HCT116 (cell line): ENCODE data around the gene ITGB1BP1. TPM values are rescaled to one million over a fixed set of nuclear protein-coding genes. Genes with fewer than 3 reads are reported as not detected.

Source experiments
- ATAC-seq: fragments of 200-7000 bp; cut with Tn5 transposase; 2 replicates; pipeline ENCODE4 v1.9.1; 2020; ENCODE audit warnings: mild to moderate bottlenecking, moderate library complexity
- BruUV-seq: library from RNA; stranded (reverse); fragments of 400-500 nt; replicated peaks from 2 replicates; lab custom pipeline; 2021; lab: Mats Ljungman, UMichigan
- CTCF ChIA-PET: fragments of 300-600 bp; sonication (Branson Sonifier 250); formaldehyde crosslinking; loops from one replicate; lab custom pipeline; 2021; ENCODE audit warnings: antibody characterized with exemption; lab: Charles Lee
- POLR2A ChIA-PET: fragments of 300-600, 350-600 bp; sonication (Branson Sonifier 250); formaldehyde crosslinking; loops from one replicate; lab custom pipeline; 2021; ENCODE audit warnings: antibody characterized with exemption; lab: Charles Lee
- RAD21 ChIA-PET, 2 experiments: fragments of 300-600 bp; sonication (Branson Sonifier 250); formaldehyde crosslinking; loops; one replicate each; lab custom pipeline; 2023; ENCODE audit warnings: low total read pairs in 2 of 2; ENCODE audit not compliant: uncharacterized antibody in 2 of 2, unreplicated experiment in 2 of 2, low non-redundant PET in 1 of 2; lab: Charles Lee
- DNase-seq: peaks from one replicate; pipeline ENCODE4 v3.0.0-alpha.2; 2010; ENCODE audit warnings: low read depth, low spot score
- H2AFZ ChIP-seq: fragments of 200-600 bp; shearing (Covaris generic), sonication (generic); 2 replicates; pipeline ENCODE4 v1.6.1; 2017; ENCODE audit warnings: low read depth, mixed run types, mixed read lengths, antibody characterized with exemption, low read length; ENCODE audit not compliant: poor library complexity, severe bottlenecking
- H3K27ac ChIP-seq: 2 replicates; pipeline ENCODE4 v1.5.1; 2012; ENCODE audit warnings: low read depth, low read length
- H3K27me3 ChIP-seq: fragments of 200-600 bp; sonication (generic); 2 replicates; pipeline ENCODE4 v1.6.1; 2016; ENCODE audit warnings: mixed run types, low read length, mixed read lengths; ENCODE audit not compliant: insufficient read depth
- H3K36me3 ChIP-seq, 2 experiments: fragments of 200-500 bp in 1 of 2; fragments of 200-600 bp in 1 of 2; sonication (Bioruptor generic) in 1 of 2; sonication (generic) in 1 of 2; 2 replicates each; pipeline versions ENCODE4 v1.5.1 to v1.6.1; 2014 to 2016; ENCODE audit warnings: low read length in 2 of 2, inconsistent platforms in 1 of 2, mixed read lengths in 1 of 2, mixed run types in 1 of 2; ENCODE audit not compliant: insufficient read depth in 2 of 2, control insufficient read depth in 1 of 2
- H3K4me1 ChIP-seq, 2 experiments: fragments of 200-600 bp in 1 of 2; sonication (generic) in 1 of 2; 2 replicates each; pipeline versions ENCODE4 v1.5.1 to v1.6.1; 2012 to 2017; ENCODE audit warnings: low read length in 2 of 2, inconsistent platforms in 1 of 2, mild to moderate bottlenecking in 1 of 2, mixed read lengths in 1 of 2, mixed run types in 1 of 2, moderate library complexity in 1 of 2; ENCODE audit not compliant: insufficient read depth in 2 of 2, control insufficient read depth in 1 of 2
- H3K4me2 ChIP-seq: fragments of 200-600 bp; sonication (generic); 2 replicates; pipeline ENCODE4 v1.6.1; 2017; ENCODE audit warnings: mixed run types, low read length, mixed read lengths
- H3K4me3 ChIP-seq, 2 experiments: fragments of 200-600 bp in 1 of 2; sonication (generic) in 1 of 2; replicated peaks in 1 of 2; 2 replicates each; pipeline ENCODE4 v1.5.1; 2011 to 2016; ENCODE audit warnings: low read length in 2 of 2, control low read depth in 1 of 2, low read depth in 1 of 2, mild to moderate bottlenecking in 1 of 2, mixed read lengths in 1 of 2, mixed run types in 1 of 2
- H3K79me2 ChIP-seq: fragments of 200-600 bp; sonication (generic); 2 replicates; pipeline ENCODE4 v1.6.1; 2017; ENCODE audit warnings: mild to moderate bottlenecking, mixed run types, low read length, moderate library complexity, mixed read lengths; ENCODE audit not compliant: insufficient read depth
- H3K9ac ChIP-seq: fragments of 200-600 bp; sonication (generic); 2 replicates; pipeline ENCODE4 v1.6.1; 2016; ENCODE audit warnings: low read length, mixed read lengths
- H3K9me2 ChIP-seq: fragments of 200-600 bp; sonication (generic), shearing (Covaris generic); 2 replicates; pipeline ENCODE4 v1.6.1; 2017; ENCODE audit warnings: mixed run types, mild to moderate bottlenecking, moderate library complexity; ENCODE audit not compliant: insufficient read depth
- H3K9me3 ChIP-seq, 2 experiments: fragments of 200-500 bp in 1 of 2; fragments of 200-600 bp in 1 of 2; sonication (Bioruptor generic) in 1 of 2; sonication (generic) in 1 of 2; 2 replicates each; pipeline ENCODE4 v1.6.1; 2014 to 2017; ENCODE audit warnings: low read length in 2 of 2, mixed read lengths in 2 of 2, inconsistent platforms in 1 of 2, low read depth in 1 of 2, mild to moderate bottlenecking in 1 of 2, mixed run types in 1 of 2, moderate library complexity in 1 of 2; ENCODE audit not compliant: control insufficient read depth in 1 of 2, insufficient read depth in 1 of 2
- H4K20me1 ChIP-seq: fragments of 200-600 bp; sonication (generic), shearing (Covaris generic); 2 replicates; pipeline ENCODE4 v1.6.1; 2017; ENCODE audit warnings: mixed run types, mild to moderate bottlenecking, moderate library complexity; ENCODE audit not compliant: insufficient read depth
- ATF3 ChIP-seq: IDR thresholded peaks from 2 replicates; pipeline ENCODE4 v1.6.1; 2012
- CBX3 ChIP-seq: IDR thresholded peaks from 2 replicates; pipeline ENCODE4 v1.6.1; 2012; ENCODE audit warnings: low read depth
- CEBPB ChIP-seq: IDR thresholded peaks from 2 replicates; pipeline ENCODE4 v1.6.1; 2012; ENCODE audit warnings: low read depth
- EGR1 ChIP-seq: IDR thresholded peaks from 2 replicates; pipeline ENCODE4 v1.6.1; 2012; ENCODE audit warnings: low read depth
- ELF1 ChIP-seq: IDR thresholded peaks from 2 replicates; pipeline ENCODE4 v1.6.1; 2012; ENCODE audit warnings: low read depth, borderline replicate concordance
- EZH2 ChIP-seq: fragments of 200-600 bp; sonication (generic); IDR thresholded peaks from 2 replicates; pipeline ENCODE4 v1.6.1; 2017; ENCODE audit warnings: antibody characterized with exemption, mixed run types
- EZH2phosphoT487 ChIP-seq: fragments of 200-600 bp; IDR thresholded peaks from 2 replicates; pipeline ENCODE4 v1.6.1; 2018; ENCODE audit warnings: antibody characterized with exemption, borderline replicate concordance
- FOSL1 ChIP-seq: IDR thresholded peaks from 2 replicates; pipeline ENCODE4 v1.6.1; 2012; ENCODE audit warnings: low read depth
- MAX ChIP-seq: IDR thresholded peaks from 2 replicates; pipeline ENCODE4 v1.6.1; 2012
- POLR2AphosphoS5 ChIP-seq: IDR thresholded peaks from 2 replicates; pipeline ENCODE4 v1.6.1; 2011; ENCODE audit warnings: mild to moderate bottlenecking, low read depth, low read length, moderate library complexity
- RAD21 ChIP-seq: IDR thresholded peaks from 2 replicates; pipeline ENCODE4 v1.6.1; 2012; ENCODE audit warnings: low read depth, mild to moderate bottlenecking
- REST ChIP-seq: IDR thresholded peaks from 2 replicates; pipeline ENCODE4 v1.6.1; 2012; ENCODE audit warnings: low read depth
- SP1 ChIP-seq: IDR thresholded peaks from 2 replicates; pipeline ENCODE4 v1.6.1; 2012; ENCODE audit warnings: low read depth
- SRF ChIP-seq: IDR thresholded peaks from 2 replicates; pipeline ENCODE4 v1.6.1; 2012; ENCODE audit warnings: low read depth
- TCF7L2 ChIP-seq: IDR thresholded peaks from 2 replicates; pipeline ENCODE4 v1.7.0; 2011; ENCODE audit warnings: borderline replicate concordance, inconsistent platforms; ENCODE audit not compliant: insufficient read depth, insufficient read length; ENCODE audit errors: extremely low read depth
- YY1 ChIP-seq: IDR thresholded peaks from 2 replicates; pipeline ENCODE4 v1.6.1; 2011; ENCODE audit warnings: low read length, low read depth, moderate library complexity, mild to moderate bottlenecking; ENCODE audit not compliant: insufficient replicate concordance; ENCODE audit errors: extremely low read depth
- ZFX ChIP-seq: fragments of 450-650 bp; IDR thresholded peaks from 2 replicates; pipeline ENCODE4 v1.6.1; 2017
- ZNF274 ChIP-seq: fragments of 200-500 bp; sonication (Bioruptor generic); IDR thresholded peaks from 2 replicates; pipeline ENCODE4 v1.6.1; 2014; ENCODE audit warnings: mild to moderate bottlenecking, low read depth, low read length, inconsistent platforms
- intact Hi-C: fragments of 100-400 bp; cut with micrococcal nuclease; formaldehyde crosslinking; loops from 2 replicates; pipeline ENCODE4 v1.10.0; 2022
- total RNA-seq: library from RNA; stranded (reverse); gene quantifications from one replicate; pipeline ENCODE4 v1.2.1, GENCODE V29; 2021; ENCODE audit not compliant: unreplicated experiment
- TF ChIP-seq, protein P1 (sequence below), 3 experiments: fragments of 200-600 bp in 1 of 3; sonication (generic) in 1 of 3; IDR thresholded peaks in 2 of 3; conservative IDR thresholded peaks in 1 of 3; 2 replicates each; pipeline ENCODE4 v1.5.1; 2012 to 2017; ENCODE audit warnings: low read depth in 2 of 3, low read length in 2 of 3, antibody characterized with exemption in 1 of 3, borderline replicate concordance in 1 of 3, control low read depth in 1 of 3, mild to moderate bottlenecking in 1 of 3, mixed read lengths in 1 of 3, mixed run types in 1 of 3, moderate library complexity in 1 of 3; ENCODE audit not compliant: insufficient read depth in 1 of 3
- TF ChIP-seq, protein P2 (sequence below): IDR thresholded peaks from 2 replicates; pipeline ENCODE4 v1.6.1; 2011; ENCODE audit warnings: mild to moderate bottlenecking, low read length, moderate library complexity; ENCODE audit not compliant: insufficient replicate concordance; ENCODE audit errors: extremely low read depth

Gene ITGB1BP1
- total RNA-seq, 1 experiment from 2014 or later: 86.9 TPM

DNA sequence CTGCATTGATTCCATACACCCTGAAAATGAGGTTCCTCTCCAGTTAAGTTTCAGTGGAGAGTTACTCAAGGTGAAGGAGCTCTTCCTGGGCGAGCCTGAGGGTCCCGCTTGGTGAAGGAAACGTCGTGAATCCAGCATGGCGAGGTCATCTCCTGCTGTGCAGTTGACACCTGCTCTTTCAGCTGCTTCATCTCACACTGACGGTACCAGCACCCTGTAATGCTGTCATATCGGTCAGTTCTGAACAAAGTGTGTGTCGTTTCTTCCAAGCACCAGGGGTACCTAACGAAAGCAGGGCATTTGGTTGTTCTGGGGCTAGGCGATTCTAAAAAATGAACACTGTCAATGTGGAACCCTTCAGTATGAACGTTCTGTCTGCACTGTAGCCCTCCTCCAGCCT lies 52.6 kb downstream of the ITGB1BP1 start:
- ChIA-PET RAD21 (interaction anchor here (0.6 to 2.0 kb wide), 4 partner anchors 16 to 228 kb away, joined by 3 to 7 read pairs (median 4); no protein-coding TSS in a partner anchor), CTCF (interaction anchor here (1.0 to 2.1 kb wide), 4 partner anchors 10 to 231 kb away, joined by 4 to 25 read pairs (median 5); no protein-coding TSS in a partner anchor), POLR2A (no interaction called here)
- Histone ChIP-seq H3K4me2 (no peak overlapping the region), H3K4me3 (no peak overlapping the region), H2AFZ (no peak overlapping the region), H3K27me3 (no peaks in the 10 kb centered on the region), H4K20me1 (no peaks in the 10 kb centered on the region), H3K9me3 (no peaks in the 10 kb centered on the region), H3K4me1 (no peaks in the 10 kb centered on the region), H3K9ac (no peak overlapping the region), H3K79me2 (no peaks in the 10 kb centered on the region), H3K9me2 (no peaks in the 10 kb centered on the region), H3K27ac (no peak overlapping the region), H3K36me3 (no peaks in the 10 kb centered on the region)
- no peak for DNase-seq
- ATAC-seq: no peak
- TF ChIP-seq, protein P1, sequence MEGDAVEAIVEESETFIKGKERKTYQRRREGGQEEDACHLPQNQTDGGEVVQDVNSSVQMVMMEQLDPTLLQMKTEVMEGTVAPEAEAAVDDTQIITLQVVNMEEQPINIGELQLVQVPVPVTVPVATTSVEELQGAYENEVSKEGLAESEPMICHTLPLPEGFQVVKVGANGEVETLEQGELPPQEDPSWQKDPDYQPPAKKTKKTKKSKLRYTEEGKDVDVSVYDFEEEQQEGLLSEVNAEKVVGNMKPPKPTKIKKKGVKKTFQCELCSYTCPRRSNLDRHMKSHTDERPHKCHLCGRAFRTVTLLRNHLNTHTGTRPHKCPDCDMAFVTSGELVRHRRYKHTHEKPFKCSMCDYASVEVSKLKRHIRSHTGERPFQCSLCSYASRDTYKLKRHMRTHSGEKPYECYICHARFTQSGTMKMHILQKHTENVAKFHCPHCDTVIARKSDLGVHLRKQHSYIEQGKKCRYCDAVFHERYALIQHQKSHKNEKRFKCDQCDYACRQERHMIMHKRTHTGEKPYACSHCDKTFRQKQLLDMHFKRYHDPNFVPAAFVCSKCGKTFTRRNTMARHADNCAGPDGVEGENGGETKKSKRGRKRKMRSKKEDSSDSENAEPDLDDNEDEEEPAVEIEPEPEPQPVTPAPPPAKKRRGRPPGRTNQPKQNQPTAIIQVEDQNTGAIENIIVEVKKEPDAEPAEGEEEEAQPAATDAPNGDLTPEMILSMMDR (IDR thresholded peaks at IDR 0.05 in 2 of 3, conservative IDR thresholded peaks at IDR 0.05 in 1 of 3; ENCODE audit: borderline replicate concordance in 1 of 3, insufficient read depth in 1 of 3, low read depth in 2 of 3, low read length in 2 of 3): no peak
- no peak for TF ChIP-seq TCF7L2
- no peak for TF ChIP-seq EGR1
- TF ChIP-seq ELF1: no peak
- TF ChIP-seq ZFX: no peak
- no peak for TF ChIP-seq YY1
- no peak for TF ChIP-seq POLR2AphosphoS5
- no peak for TF ChIP-seq SRF
- TF ChIP-seq FOSL1: no peak
- no peak for TF ChIP-seq ZNF274
- no peak for TF ChIP-seq REST
- no peak for TF ChIP-seq CEBPB
- TF ChIP-seq MAX: no peak
- TF ChIP-seq EZH2: no peak
- no peak for TF ChIP-seq CBX3
- TF ChIP-seq SP1: no peak
- TF ChIP-seq, protein P2, sequence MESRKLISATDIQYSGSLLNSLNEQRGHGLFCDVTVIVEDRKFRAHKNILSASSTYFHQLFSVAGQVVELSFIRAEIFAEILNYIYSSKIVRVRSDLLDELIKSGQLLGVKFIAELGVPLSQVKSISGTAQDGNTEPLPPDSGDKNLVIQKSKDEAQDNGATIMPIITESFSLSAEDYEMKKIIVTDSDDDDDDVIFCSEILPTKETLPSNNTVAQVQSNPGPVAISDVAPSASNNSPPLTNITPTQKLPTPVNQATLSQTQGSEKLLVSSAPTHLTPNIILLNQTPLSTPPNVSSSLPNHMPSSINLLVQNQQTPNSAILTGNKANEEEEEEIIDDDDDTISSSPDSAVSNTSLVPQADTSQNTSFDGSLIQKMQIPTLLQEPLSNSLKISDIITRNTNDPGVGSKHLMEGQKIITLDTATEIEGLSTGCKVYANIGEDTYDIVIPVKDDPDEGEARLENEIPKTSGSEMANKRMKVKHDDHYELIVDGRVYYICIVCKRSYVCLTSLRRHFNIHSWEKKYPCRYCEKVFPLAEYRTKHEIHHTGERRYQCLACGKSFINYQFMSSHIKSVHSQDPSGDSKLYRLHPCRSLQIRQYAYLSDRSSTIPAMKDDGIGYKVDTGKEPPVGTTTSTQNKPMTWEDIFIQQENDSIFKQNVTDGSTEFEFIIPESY: no peak
- TF ChIP-seq RAD21: no peak
- TF ChIP-seq EZH2phosphoT487: no peak
- TF ChIP-seq ATF3: no peak
- BruUV-seq: no TSS peak
- intact Hi-C loops: loop anchor here (1.0 to 2.0 kb wide), 2 partner anchors 164 to 228 kb away; partner anchors contain the start of gene ASAP2
